Measurements from ENCODE around the gene CD226.
"Not testable (repeated sequence)": the region's sequence is repeated elsewhere in the genome, so short reads cannot be mapped to it uniquely, and the experiment has no call there.

Gene CD226

GRCh38 chr18:69872661-69873060 lies 75.0 kb downstream of the CD226 start:
- DNase-seq (ENCODE audit: low read depth): no peak

- DNase-seq (ENCODE audit: low read depth): no peak
Measured at GRCh38 chr18:69871363-69871762, 76.3 kb downstream of the CD226 start.

- DNase-seq (ENCODE audit: low read depth): no peak
Measured at GRCh38 chr18:69870736-69871135, 76.9 kb downstream of the CD226 start.

GRCh38 chr18:69866212-69866611 lies 81.5 kb downstream of the CD226 start:
- DNase-seq (ENCODE audit: low read depth): no peak

- DNase-seq (ENCODE audit: low read depth): no peak
Measured at GRCh38 chr18:69865776-69866175, 81.9 kb downstream of the CD226 start.

GRCh38 chr18:69864802-69865201 lies 82.9 kb downstream of the CD226 start:
- DNase-seq (ENCODE audit: low read depth): not testable (repeated sequence)

GRCh38 chr18:69858897-69859296 lies 88.8 kb downstream of the CD226 start:
- DNase-seq (ENCODE audit: low read depth): no peak

GRCh38 chr18:69854455-69854854 lies 93.2 kb downstream of the CD226 start:
- DNase-seq (ENCODE audit: low read depth): no peak

- DNase-seq (ENCODE audit: low read depth): no peak
Measured at GRCh38 chr18:69853051-69853450, 94.6 kb downstream of the CD226 start.

- DNase-seq (ENCODE audit: low read depth): no peak
Measured at GRCh38 chr18:69845593-69846506, 101.8 kb downstream of the CD226 start.

GRCh38 chr18:69844656-69845055 lies 103.0 kb downstream of the CD226 start:
- no peak for DNase-seq (ENCODE audit: low read depth)

- DNase-seq (ENCODE audit: low read depth): no peak
Measured at GRCh38 chr18:69843015-69843414, 104.7 kb downstream of the CD226 start.

GRCh38 chr18:69841117-69841516 lies 106.6 kb downstream of the CD226 start:
- no peak for DNase-seq (ENCODE audit: low read depth)

GRCh38 chr18:69840445-69840844 lies 107.2 kb downstream of the CD226 start:
- no peak for DNase-seq (ENCODE audit: low read depth)

- DNase-seq (ENCODE audit: low read depth): no peak
Measured at GRCh38 chr18:69840001-69840400, 107.7 kb downstream of the CD226 start.

GRCh38 chr18:69839497-69839896 lies 108.2 kb downstream of the CD226 start:
- no peak for DNase-seq (ENCODE audit: low read depth)

GRCh38 chr18:69838620-69839411 lies 108.9 kb downstream of the CD226 start:
- DNase-seq (ENCODE audit: low read depth): no peak

- no peak for DNase-seq (ENCODE audit: low read depth)
Measured at GRCh38 chr18:69838003-69838402, 109.7 kb downstream of the CD226 start.

GRCh38 chr18:69834980-69835379 lies 112.7 kb downstream of the CD226 start:
- not testable (repeated sequence) for DNase-seq (ENCODE audit: low read depth)

- no peak for DNase-seq (ENCODE audit: low read depth)
Measured at GRCh38 chr18:69830189-69830588, 117.5 kb downstream of the CD226 start.

GRCh38 chr18:69820538-69820937 lies 127.1 kb downstream of the CD226 start:
- no peak for DNase-seq (ENCODE audit: low read depth)

- no peak for DNase-seq (ENCODE audit: low read depth)
Measured at GRCh38 chr18:69819460-69819859, 128.2 kb downstream of the CD226 start.

GRCh38 chr18:69817335-69817940 lies 130.2 kb downstream of the CD226 start:
- no peak for DNase-seq (ENCODE audit: low read depth)

All from stimulated activated CD8-positive, alpha-beta memory T cell treated with anti-CD3 and anti-CD28 coated beads, Interleukin-7, amount 100 ng/mL, for 24 hours (primary cell).